Activated naive CD8-positive, alpha-beta T cell treated with anti-CD3 and anti-CD28 coated beads, Interleukin-2, amount 50 U/mL, for 24 hours (primary cell): Measurements from ENCODE around the gene TEP1.
"Not testable (repeated sequence)": the region's sequence is repeated elsewhere in the genome, so short reads cannot be mapped to it uniquely, and the experiment has no call there.

Experiments used
- ATAC-seq: fragments of 150-1000 bp; cut with Tn5 transposase; one replicate; pipeline ENCODE4 v1.10.0; 2021
- DNase-seq: peaks from one replicate; pipeline ENCODE4 v3.0.0; 2021
- H3K27ac Mint-ChIP-seq: one replicate; pipeline ENCODE4 v1.8.0; 2021; ENCODE audit warnings: mild to moderate bottlenecking, mixed read lengths
- H3K27me3 Mint-ChIP-seq: one replicate; pipeline ENCODE4 v1.8.0; 2021; ENCODE audit warnings: mixed read lengths
- H3K36me3 Mint-ChIP-seq: one replicate; pipeline ENCODE4 v1.8.0; 2021; ENCODE audit warnings: low read depth, mixed read lengths
- H3K4me1 Mint-ChIP-seq: one replicate; pipeline ENCODE4 v1.8.0; 2021; ENCODE audit warnings: mixed read lengths
- H3K4me3 Mint-ChIP-seq: one replicate; pipeline ENCODE4 v1.8.0; 2021; ENCODE audit warnings: mild to moderate bottlenecking, moderate library complexity, mixed read lengths
- H3K9me3 Mint-ChIP-seq: one replicate; pipeline ENCODE4 v1.8.0; 2021; ENCODE audit warnings: mixed read lengths

Gene TEP1

GRCh38 chr14:20384321-20384720, 29.0 kb downstream of the TEP1 start:
- Mint-ChIP-seq H3K4me3 (no peak overlapping the region), H3K4me1 (peaks cover 5% of the 10 kb centered on the region), H3K27me3 (no peaks in the 10 kb centered on the region), H3K27ac (no peak overlapping the region), H3K9me3 (no peaks in the 10 kb centered on the region), H3K36me3 (peaks cover 54% of the 10 kb centered on the region)
- ATAC-seq: no peak
- no peak for DNase-seq

GRCh38 chr14:20383636-20384035, 29.7 kb downstream of the TEP1 start:
- Mint-ChIP-seq H3K27ac (no peak overlapping the region), H3K27me3 (no peaks in the 10 kb centered on the region), H3K4me3 (no peak overlapping the region), H3K9me3 (no peaks in the 10 kb centered on the region), H3K4me1 (peaks cover 5% of the 10 kb centered on the region), H3K36me3 (peaks cover 49% of the 10 kb centered on the region)
- no peak for DNase-seq
- no peak for ATAC-seq

- peaks cover 43% of the 10 kb centered on the region for H3K36me3 Mint-ChIP-seq
- DNase-seq: no peak
Observed at GRCh38 chr14:20383032-20383431, 30.3 kb downstream of the TEP1 start.

GRCh38 chr14:20382526-20382925, 30.8 kb downstream of the TEP1 start:
- Mint-ChIP-seq H3K4me3 (no peak overlapping the region), H3K27me3 (no peaks in the 10 kb centered on the region), H3K4me1 (peaks cover 5% of the 10 kb centered on the region), H3K36me3 (peaks cover 41% of the 10 kb centered on the region), H3K9me3 (no peaks in the 10 kb centered on the region), H3K27ac (no peak overlapping the region)
- ATAC-seq: no peak
- no peak for DNase-seq

More at GRCh38 chr14:20383032-20383431, 30.3 kb downstream of the TEP1 start:
- H3K4me3 Mint-ChIP-seq: no peak overlapping the region
- H3K27ac Mint-ChIP-seq: no peak overlapping the region
- peaks cover 5% of the 10 kb centered on the region for H3K4me1 Mint-ChIP-seq
- no peaks in the 10 kb centered on the region for H3K27me3 Mint-ChIP-seq
- no peaks in the 10 kb centered on the region for H3K9me3 Mint-ChIP-seq
- ATAC-seq: no peak

- DNase-seq: no peak
- peaks cover 5% of the 10 kb centered on the region for H3K4me1 Mint-ChIP-seq
- ATAC-seq: no peak
- no peaks in the 10 kb centered on the region for H3K9me3 Mint-ChIP-seq
- H3K4me3 Mint-ChIP-seq: no peak overlapping the region
- H3K27me3 Mint-ChIP-seq: no peaks in the 10 kb centered on the region
- peak overlapping the region; percentile 79 for H3K27ac Mint-ChIP-seq
- H3K36me3 Mint-ChIP-seq: peaks cover 40% of the 10 kb centered on the region
Observed at GRCh38 chr14:20381341-20381740, 32.0 kb downstream of the TEP1 start.

GRCh38 chr14:20380681-20381080, 32.6 kb downstream of the TEP1 start:
- Mint-ChIP-seq H3K4me3 (no peak overlapping the region), H3K36me3 (peaks cover 35% of the 10 kb centered on the region), H3K27me3 (no peaks in the 10 kb centered on the region), H3K4me1 (peaks cover 5% of the 10 kb centered on the region), H3K9me3 (no peaks in the 10 kb centered on the region), H3K27ac (peak overlapping the region; percentile 79)
- ATAC-seq (peak; percentile 56), DNase-seq (no peak)

GRCh38 chr14:20379743-20380142, 33.6 kb downstream of the TEP1 start:
- Mint-ChIP-seq H3K27ac (peak overlapping the region; percentile 17), H3K4me3 (no peak overlapping the region)

GRCh38 chr14:20377171-20377570, 36.1 kb downstream of the TEP1 start:
- Mint-ChIP-seq H3K4me3 (no peak overlapping the region), H3K36me3 (peaks cover 36% of the 10 kb centered on the region), H3K9me3 (no peaks in the 10 kb centered on the region), H3K4me1 (peaks cover 5% of the 10 kb centered on the region), H3K27me3 (no peaks in the 10 kb centered on the region), H3K27ac (no peak overlapping the region)
- no peak for DNase-seq
- no peak for ATAC-seq

More at GRCh38 chr14:20379743-20380142, 33.6 kb downstream of the TEP1 start:
- Mint-ChIP-seq H3K4me1 (peaks cover 5% of the 10 kb centered on the region), H3K36me3 (peaks cover 32% of the 10 kb centered on the region), H3K27me3 (no peaks in the 10 kb centered on the region), H3K9me3 (no peaks in the 10 kb centered on the region)
- ATAC-seq (no peak), DNase-seq (no peak)

- no peak for DNase-seq
- Mint-ChIP-seq H3K36me3 (peaks cover 35% of the 10 kb centered on the region), H3K9me3 (no peaks in the 10 kb centered on the region), H3K4me1 (peaks cover 4% of the 10 kb centered on the region), H3K27me3 (no peaks in the 10 kb centered on the region), H3K27ac (no peak overlapping the region), H3K4me3 (no peak overlapping the region)
- no peak for ATAC-seq
Observed at GRCh38 chr14:20376071-20376588, 37.2 kb downstream of the TEP1 start.

GRCh38 chr14:20375471-20375870, 37.8 kb downstream of the TEP1 start:
- DNase-seq (no peak), ATAC-seq (no peak)
- Mint-ChIP-seq H3K9me3 (no peaks in the 10 kb centered on the region), H3K4me1 (no peaks in the 10 kb centered on the region), H3K27ac (no peak overlapping the region), H3K27me3 (no peaks in the 10 kb centered on the region), H3K36me3 (peaks cover 32% of the 10 kb centered on the region), H3K4me3 (no peak overlapping the region)

- H3K36me3 Mint-ChIP-seq: peaks cover 44% of the 10 kb centered on the region
Observed at GRCh38 chr14:20372796-20373195, 40.5 kb downstream of the TEP1 start.

GRCh38 chr14:20365928-20366327, 47.4 kb downstream of the TEP1 start:
- no peaks in the 10 kb centered on the region for H3K27me3 Mint-ChIP-seq
- H3K36me3 Mint-ChIP-seq: peaks cover 37% of the 10 kb centered on the region
- no peak overlapping the region for H3K4me3 Mint-ChIP-seq
- H3K27ac Mint-ChIP-seq: no peak overlapping the region
- peaks cover 4% of the 10 kb centered on the region for H3K9me3 Mint-ChIP-seq
- H3K4me1 Mint-ChIP-seq: peaks cover 23% of the 10 kb centered on the region
- ATAC-seq: no peak
- DNase-seq: no peak

More at GRCh38 chr14:20372796-20373195, 40.5 kb downstream of the TEP1 start:
- peaks cover 3% of the 10 kb centered on the region for H3K4me1 Mint-ChIP-seq
- ATAC-seq (peak; percentile 24), DNase-seq (no peak)
- H3K27me3 Mint-ChIP-seq: no peaks in the 10 kb centered on the region
- no peak overlapping the region for H3K4me3 Mint-ChIP-seq
- H3K9me3 Mint-ChIP-seq: peaks cover 3% of the 10 kb centered on the region
- peak overlapping the region; percentile 53 for H3K27ac Mint-ChIP-seq

GRCh38 chr14:20358474-20358873, 54.8 kb downstream of the TEP1 start:
- DNase-seq, H3K9me3 Mint-ChIP-seq, ATAC-seq, H3K27me3 Mint-ChIP-seq, H3K4me1 Mint-ChIP-seq, H3K4me3 Mint-ChIP-seq: not testable (repeated sequence)
- H3K36me3 Mint-ChIP-seq: peaks cover 50% of the 10 kb centered on the region
- peak overlapping the region; percentile 28 for H3K27ac Mint-ChIP-seq

- Mint-ChIP-seq H3K4me1 (peaks cover 5% of the 10 kb centered on the region), H3K4me3 (no peak overlapping the region), H3K27me3 (no peaks in the 10 kb centered on the region), H3K36me3 (peaks cover 62% of the 10 kb centered on the region), H3K27ac (no peak overlapping the region), H3K9me3 (no peaks in the 10 kb centered on the region)
- no peak for DNase-seq
- no peak for ATAC-seq
Observed at GRCh38 chr14:20356422-20356821, 56.9 kb downstream of the TEP1 start.

GRCh38 chr14:20350860-20351259, 62.4 kb downstream of the TEP1 start:
- Mint-ChIP-seq H3K27ac (no peak overlapping the region), H3K4me1 (no peaks in the 10 kb centered on the region), H3K36me3 (peaks cover 55% of the 10 kb centered on the region), H3K27me3 (no peaks in the 10 kb centered on the region), H3K9me3 (no peaks in the 10 kb centered on the region), H3K4me3 (no peak overlapping the region)
- ATAC-seq (no peak), DNase-seq (no peak)

- no peak for ATAC-seq
- Mint-ChIP-seq H3K27ac (no peak overlapping the region), H3K4me1 (peaks cover under 1% of the 10 kb centered on the region), H3K9me3 (no peaks in the 10 kb centered on the region), H3K4me3 (no peak overlapping the region), H3K27me3 (no peaks in the 10 kb centered on the region), H3K36me3 (peaks cover 57% of the 10 kb centered on the region)
- no peak for DNase-seq
Observed at GRCh38 chr14:20350282-20350681, 63.0 kb downstream of the TEP1 start.
